GM19468 (cell line): ENCODE data around the gene TSPEAR.

Experiments used
- ATAC-seq: cut with Tn5 transposase; IDR thresholded peaks from one replicate; pipeline ENCODE4 v1.9.1; 2021; ENCODE audit warnings: mild to moderate bottlenecking, moderate library complexity, moderate number of reproducible peaks; ENCODE audit not compliant: unreplicated experiment; ENCODE audit errors: extremely low read depth

Gene TSPEAR

DNA sequence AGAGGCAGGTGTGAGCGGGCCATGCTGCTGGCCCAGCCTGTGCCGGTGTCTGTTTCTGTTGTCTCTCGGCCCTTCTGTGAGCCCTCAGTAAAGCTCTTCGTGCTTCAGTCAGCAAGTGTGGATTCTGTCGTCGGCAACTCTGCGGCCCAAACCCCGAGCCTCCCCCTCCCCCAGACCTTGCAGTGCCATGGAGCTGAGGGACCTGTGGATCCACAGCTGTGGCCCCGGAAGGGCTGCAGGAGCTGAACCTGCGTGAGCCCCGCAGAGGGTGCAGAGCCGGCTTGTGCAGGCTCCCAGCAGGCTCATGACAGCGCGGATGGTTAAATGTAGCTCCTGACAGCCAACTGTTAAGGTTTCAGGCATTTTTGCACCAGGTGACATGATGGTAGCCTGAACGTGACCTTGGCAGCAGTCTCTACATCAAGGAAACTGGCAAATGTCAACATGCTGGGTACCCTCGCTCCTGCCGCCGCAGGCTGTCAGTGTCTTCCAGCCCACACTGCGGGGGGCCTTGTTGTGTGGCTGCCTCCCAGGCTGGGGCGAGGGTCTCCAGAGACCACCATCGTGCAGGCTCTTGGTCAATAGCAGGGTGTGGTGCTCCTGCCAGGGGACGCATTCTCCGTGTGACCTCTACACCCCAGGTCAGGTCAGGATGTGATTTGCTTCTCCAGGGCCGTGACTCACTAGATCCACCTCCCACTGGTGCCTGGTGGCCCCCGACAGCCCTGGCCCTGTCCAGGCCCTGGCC, 249.1 kb downstream of the TSPEAR start:
- no peak for ATAC-seq

DNA sequence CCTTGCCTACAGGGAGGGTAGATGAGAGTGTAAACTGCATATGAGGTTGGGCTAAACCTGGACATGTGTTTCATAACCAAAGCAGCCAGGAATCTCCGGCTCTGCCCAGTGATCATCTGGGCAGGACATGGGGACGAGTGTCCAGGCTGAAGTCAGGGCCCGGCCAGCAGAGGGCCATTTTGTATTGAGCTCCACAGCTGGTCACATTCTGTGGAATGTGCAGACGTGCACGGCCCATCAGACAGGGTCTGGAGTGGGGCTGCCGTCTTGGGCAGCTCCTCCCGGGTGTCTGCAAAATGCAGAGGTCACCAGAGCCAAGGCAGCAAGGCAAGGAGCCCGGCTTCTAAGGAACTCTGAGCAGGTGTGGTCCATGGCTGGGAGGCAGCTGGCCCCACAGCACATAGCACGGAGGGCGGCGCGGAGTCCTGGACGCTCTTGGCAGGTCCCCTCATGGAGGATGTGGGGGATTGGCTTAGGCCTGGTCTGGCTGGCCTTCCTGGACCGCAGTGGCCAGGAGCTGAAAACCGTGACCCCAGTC, 249.8 kb downstream of the TSPEAR start:
- ATAC-seq = no peak

DNA sequence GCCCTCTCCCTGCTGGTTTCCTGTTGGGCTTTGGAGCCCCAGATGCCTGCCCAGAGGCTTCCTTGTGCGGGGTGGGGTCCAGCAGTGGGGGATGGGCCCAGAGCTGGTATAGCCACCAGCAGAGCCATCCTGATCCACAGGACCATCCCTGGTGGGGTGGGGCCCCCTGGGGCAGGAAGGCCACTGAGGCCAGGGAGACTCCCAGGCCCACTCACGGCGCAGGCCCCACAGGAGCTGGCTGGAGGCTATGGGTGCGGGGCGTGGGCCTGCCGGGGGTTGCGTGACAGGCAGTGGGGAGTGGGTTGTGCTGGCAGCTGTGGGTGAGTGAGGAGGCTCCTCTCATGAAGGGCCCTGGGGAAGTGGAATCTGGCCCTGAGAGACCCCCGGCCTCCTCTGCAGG, 250.4 kb downstream of the TSPEAR start:
- no peak for ATAC-seq

DNA sequence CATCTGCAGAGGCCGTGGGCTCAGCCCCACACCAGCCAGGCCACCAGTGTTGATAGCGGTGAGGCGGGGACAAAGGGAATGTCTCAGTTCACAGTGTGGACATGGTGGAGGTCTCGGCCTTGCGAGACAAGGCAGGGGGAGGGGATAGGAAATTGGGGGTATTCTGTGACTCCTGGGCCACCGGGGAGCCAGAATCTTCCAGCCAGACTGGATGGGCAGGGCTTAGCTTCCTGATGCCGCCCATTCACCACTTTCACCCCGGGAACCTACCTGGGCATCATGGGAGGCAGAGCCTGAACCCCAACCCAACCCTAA, 251.0 kb downstream of the TSPEAR start:
- no peak for ATAC-seq

DNA sequence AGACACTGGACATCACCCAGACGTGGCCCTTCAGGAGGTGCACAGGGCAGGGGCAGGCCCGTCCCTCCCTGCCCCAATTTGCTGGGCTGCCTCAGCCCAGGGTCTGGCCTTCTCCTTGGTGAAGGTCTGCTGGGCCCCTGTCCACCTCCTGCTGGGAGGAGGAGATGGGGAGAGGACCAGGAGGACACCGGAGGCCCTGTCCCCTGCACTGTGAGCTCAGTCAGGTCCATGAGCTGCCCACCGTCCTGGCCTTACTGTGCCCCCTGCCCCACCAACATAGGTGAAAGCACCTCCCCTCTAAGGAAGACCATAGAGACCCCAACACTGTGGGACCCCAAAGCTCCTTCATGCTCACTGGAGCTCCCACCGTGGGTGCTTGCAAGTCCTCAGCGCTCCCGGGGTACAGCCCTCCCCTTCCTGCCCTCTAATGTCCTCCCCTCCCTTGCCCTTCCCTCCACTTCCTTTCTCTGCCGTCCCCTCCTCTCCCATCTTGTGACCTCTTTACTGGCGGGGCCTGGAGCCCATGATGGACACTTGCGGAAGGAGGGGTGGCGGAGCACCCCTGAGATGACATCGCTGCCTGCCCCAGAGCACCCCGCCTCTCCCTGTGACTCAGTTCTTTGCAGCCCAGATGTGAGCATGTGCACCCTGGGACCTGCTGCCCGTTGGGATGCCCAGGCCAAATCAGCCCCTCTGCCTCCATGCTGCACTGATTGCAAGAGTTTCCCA, 251.5 kb downstream of the TSPEAR start:
- ATAC-seq = no peak

DNA sequence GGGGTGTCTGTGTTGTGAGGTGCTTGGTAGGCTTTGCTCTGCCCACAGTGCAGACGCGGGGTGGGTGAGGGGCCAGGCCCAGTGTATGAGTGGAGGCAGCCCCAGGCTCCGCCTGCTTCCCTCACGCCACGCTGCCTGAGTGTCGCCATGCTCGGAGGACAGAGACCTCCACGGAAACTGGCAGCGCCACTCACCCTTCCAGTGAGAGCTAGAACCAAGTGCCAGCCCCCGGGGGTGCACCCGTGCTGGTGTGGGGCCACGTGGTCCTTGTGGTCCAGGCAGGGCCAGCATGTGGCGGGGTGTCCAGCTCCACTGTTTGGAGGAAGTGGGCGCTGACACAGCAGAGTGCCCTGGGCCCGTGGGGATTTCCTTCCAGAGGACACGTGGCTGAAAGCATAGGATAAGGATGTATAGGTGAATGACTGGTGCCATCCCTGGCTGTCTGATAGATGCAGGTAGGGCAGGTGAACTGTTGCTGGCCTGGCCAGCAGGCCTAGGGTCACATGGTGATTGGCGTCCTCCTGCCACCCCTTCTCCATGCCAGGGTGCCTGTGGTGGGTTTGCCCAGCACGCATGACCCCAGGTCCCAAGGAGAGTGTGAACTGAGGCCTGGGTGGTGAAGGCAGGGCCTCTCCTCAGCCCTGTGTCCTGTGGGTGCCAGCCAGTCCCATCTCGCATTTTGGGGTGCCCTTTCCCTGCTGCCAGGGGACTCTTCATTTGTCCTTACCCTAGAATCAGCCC, 252.2 kb downstream of the TSPEAR start:
- ATAC-seq = no peak

DNA sequence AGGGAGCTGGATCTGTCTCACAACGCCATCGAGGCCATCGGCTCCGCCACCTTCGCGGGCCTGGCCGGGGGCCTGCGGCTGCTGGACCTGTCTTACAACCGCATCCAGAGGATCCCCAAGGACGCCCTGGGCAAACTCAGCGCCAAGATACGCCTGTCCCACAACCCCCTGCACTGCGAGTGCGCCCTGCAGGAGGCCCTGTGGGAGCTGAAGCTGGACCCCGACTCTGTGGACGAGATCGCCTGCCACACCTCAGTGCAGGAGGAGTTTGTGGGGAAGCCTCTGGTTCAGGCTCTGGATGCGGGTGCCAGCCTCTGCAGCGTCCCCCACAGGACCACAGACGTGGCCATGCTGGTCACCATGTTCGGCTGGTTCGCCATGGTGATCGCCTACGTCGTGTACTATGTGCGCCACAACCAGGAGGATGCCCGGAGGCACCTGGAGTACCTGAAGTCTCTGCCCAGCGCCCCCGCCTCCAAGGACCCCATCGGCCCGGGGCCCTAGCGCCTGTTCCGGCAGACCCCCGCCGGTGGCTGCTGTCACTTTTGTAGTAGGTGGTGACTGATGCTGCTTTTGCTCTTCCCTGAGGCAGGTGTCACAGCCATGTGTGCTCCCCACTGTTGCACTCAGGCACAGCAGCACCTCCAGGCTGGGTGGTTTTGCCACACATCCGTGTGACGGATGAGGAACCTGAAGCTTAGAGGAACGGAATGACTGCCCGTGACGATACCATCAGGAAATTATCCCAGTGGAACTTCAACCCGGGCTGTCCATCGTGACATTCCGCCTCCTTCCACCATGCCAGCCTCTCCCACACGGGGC, 254.2 kb downstream of the TSPEAR start:
- no peak for ATAC-seq

DNA sequence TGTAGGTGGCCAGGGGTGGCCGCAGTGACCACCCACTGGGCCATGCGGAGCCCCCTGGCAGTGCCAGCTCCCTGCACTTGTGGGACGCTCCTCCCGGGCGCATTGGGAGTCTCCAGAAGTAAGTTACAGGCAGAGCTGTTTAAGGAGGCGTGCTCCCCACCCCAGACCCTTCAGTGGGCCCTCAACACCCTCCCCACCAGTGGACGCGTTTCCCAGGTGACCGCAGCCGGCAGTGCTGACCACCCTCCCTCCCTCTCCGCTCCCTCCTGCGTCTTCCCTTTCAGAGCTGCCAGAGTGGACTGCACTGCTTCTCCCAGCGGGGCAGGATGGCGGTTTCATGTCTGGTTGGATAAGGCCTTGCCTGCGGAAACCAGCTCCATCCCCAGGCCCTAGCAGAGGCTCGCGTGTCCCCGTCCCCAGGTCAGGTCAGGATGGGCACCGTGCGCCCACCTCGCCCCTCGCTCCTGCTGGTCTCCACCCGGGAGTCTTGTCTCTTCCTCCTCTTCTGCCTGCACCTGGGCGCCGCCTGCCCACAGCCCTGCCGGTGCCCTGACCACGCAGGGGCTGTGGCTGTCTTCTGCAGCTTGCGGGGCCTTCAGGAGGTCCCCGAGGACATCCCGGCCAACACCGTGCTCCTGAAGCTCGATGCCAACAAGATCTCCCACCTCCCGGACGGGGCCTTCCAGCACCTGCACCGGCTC, 255.0 kb downstream of the TSPEAR start:
- no peak for ATAC-seq

DNA sequence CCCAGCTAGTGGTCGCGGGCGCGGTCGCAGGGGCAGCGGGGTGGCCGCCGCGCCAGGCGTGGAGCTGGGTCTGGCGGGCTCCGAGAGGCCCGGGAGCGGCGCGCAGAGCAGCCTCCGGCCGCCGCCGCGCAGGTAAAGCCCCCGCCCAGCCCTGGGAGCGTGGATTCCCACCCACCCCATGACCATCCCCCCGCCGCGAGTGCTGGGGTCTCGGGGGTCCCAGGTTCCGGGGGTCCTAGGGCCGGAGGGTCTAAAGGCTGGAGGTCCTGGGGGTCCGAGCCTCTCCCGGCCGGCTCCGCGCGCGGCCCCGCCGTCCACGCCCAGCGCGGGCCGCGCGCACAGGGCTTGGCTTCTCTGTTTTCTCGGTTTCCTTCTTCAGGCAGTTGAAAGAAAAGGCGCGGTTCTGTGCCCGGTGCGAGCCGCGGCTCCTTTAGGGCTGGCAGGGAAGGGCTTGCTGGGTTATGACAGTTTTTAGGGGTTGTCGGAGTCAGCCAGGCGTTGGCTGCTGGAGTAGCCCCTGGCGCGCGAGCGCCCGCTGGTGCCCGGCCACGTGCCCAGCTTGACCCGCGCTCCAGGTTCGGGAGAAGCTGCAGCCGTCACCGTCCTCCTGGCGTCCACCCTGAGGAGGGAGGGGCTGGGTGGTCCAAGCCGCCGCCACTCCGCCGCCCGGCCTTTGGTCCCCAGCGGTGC, 255.7 kb downstream of the TSPEAR start:
- no peak for ATAC-seq

DNA sequence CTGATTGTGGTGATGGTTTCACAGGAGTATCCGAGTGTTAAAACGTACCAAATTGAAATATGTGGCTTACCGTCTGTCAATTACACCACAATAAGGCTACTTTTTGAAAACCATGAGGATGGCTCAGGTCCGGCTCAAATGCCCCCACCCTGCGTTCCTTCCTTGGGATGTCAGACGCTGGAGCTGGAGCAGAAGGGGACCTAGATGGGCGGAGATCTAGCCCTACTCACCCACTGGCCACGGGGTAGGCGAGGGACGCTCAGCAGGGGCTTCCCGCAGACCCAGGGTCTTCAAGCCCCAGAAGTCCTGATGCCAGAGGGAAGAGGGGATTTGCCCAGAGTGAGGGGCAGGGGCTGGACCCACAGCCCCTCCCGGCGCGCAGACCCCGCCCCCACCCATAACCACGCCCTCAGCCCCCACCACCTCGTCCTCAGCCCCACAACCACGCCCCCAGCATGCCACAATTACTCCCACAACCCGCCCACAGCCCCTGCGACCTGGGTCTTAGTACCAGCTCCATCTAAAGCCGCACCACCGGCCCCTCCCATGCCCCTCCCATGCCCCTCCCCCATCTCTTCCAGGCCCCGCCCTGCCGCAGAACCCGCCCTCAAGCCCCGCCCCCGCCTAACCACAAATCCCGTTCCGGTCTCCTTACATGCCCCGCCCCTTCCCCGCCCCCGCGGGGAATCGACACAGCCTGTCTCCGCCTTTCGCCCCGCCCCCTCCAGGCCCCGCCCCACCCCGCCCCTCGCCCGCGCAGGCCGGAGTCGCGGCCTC, 256.4 kb downstream of the TSPEAR start, which contains the start of gene LRRC3:
TSS of gene LRRC3 (plus strand) at position 764 of the 777 bp plus-strand sequence. CDS start 1,135 bp downstream, outside the sequence.
- no peak for ATAC-seq

DNA sequence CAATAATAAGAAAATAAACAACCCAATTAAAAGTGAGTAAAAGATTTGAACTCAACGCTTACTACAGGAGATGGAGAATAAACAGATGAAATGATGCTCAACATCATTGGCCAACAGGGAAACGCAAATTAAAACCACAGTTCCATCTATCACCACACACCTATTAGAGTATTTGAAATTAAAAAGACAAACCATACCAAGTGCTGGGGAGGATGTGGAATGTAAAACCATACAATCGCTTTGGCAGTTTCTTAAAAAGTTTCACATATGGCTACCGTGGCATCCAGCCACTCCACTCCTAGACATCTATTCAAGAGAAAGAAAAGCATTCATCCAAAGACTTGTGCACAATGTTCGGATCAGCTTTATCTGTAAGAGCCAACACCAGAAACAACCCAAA, 257.3 kb downstream of the TSPEAR start:
- ATAC-seq = no peak

DNA sequence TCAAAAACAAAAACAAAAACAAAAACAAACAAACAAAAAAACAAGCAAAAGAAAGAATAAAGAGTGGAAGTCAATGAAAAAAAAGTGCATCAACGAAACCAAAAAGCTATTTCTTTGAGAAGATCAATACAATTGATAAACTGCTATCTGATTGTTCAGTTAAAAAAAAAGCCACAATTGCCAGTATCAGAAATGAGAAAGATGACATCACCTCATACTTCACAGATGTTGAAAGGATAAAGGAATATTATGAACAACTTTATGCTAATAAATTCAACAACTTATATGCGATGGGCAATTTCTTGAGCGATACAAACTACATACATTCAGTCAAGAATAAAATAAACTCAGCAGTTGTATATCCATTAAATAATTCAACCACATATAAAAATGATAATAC, 258.3 kb downstream of the TSPEAR start:
- no peak for ATAC-seq

DNA sequence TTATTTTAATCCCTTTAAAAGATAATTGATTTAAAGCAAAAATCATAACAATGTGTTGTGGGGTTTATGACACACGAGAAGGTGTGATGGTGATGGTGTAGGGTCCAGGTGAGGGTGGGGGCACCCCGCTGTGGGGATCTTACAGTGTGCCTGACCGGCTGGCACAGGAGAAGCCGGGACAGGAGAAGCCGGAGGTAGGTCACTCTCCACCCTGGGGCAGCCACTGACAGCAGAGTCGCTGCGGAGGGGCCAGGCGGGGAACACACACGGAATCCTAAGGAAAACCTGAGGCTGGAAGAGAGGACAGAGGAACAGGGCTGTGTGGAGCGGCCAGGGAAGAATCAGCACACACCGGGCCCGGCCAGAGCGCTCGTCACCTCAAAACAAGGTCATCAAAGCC, 260.4 kb downstream of the TSPEAR start:
- no peak for ATAC-seq

DNA sequence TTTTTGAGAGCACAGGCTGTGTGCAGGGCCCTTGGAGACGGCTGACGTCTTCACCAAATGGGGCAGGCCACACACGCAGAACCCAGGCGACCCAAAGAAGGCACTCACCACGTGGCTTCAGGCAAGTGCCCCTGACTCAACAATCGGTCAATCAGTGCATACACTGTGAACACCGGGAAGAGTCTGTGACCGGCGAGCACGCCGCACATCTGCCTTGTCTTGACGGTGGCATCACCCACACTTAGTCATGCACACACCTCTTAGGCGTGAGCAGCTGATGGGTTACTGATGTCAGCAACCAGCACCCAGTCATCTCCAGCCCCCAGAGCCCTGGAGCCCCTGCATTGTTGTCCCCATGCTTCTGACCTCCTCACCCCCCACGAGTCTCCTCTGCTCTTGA, 261.0 kb downstream of the TSPEAR start:
- no peak for ATAC-seq

DNA sequence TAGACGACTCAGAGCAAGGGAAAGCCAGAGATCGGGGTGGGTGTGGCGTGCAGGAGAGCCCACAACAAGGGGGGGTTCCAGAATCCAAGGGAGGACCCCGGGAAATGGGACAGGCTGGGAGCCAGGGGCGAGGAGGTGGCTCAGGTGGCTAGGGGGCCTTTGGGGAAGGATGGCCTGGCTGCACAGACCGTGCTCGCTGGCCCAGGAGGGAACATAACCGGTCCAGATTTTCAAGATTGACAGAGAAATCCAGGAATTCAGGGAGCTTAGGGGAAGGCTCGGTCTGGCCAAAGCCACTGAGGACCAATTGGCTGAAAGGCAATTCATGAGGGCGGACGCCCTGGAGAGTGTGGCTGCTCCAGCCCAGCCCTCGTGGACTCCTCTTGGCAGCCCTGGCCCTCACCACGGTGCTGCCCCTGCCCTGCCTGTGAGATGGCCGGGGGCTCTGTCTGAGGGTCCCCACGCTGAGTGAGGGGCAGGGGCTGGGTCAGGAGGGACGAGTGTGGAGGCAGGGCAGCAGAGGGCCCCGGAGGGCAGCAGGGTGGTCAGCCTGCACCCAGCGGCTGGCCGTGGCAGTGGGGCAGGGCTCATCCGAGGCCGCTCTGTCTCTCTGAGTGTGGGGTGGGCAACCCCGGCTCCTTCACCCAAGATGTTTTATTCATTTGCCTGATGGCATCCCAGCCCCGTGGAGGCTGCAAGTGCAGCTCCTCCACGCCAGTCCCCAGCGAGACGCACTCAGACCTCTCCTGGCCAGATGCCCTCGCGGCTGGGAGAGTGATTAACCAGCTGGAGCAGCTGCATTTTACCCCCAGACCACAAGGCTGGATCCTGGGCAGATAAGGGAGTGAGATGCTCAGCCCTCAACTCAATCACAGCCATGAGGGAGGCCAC, 261.7 kb downstream of the TSPEAR start:
- ATAC-seq = no peak

DNA sequence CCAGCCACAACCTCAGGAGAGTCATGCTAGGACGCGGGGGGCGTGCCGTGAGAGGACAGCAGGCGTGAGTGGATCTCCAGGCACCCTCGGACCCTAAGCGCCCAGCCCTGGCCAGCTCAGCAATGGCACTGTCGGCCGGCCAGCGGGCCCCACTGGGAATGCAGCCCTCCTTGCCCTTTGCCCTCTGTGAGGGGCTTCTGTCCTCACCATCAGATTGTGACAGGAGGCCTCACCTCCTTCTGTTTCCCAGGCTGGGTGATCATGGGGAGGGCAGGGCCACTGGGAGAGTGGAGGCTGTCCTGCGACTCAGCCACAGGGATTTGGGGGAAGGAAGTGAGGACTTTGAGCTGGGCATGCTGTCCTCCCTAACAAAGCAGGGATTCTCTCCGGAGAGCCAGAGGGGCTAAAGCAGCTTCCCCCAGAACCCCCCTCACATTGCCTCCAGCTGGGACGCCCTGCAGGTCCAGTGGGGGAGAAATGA, 262.7 kb downstream of the TSPEAR start:
- no peak for ATAC-seq
